Measurements from ENCODE around the gene DEXI. TPM values are rescaled to one million over a fixed set of nuclear protein-coding genes. Genes with fewer than 3 reads are reported as not detected.

Gene DEXI
- total and polyA plus RNA-seq, 9 of the 15 experiments (the other 6 are each of a cell fraction or from before 2014, with no cell fraction given) = 2.9 to 40.1 (median 22.0) TPM

DNA sequence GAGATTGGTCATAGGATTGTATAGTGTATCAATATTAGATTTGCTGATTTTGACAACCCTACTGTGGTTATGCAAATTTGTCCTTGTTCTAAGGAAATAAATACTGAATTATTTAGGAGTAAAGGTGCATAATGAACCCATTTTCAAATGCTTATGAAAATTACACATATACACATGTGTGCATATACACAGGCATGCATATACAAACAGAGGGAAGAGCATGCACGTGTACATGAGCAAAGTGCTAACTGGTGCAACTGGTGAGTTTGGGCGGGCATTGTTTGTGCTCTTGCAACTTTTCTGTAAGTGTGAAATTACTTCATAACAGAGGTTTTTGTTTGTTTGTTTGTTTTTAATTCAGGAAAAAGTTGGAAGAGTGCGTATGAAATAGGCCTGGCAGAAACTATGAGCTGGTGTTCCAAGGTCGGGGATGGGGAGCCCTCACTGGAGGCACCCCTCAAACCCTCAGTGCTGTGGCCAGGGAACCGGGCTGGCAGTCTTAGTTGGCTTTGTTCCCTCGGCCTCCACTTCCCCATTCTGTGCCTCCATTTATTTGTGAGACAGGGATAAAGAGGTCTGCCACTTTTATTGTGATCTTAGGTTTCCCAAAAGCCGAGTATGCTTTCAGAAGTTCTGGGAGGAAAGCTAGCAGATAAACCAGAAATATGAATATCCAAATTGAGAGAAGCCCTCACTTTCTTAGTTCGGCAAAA lies 5.8 kb downstream of the DEXI start:
- ATAC-seq (no peak), DNase-seq (ENCODE audit: extremely low read depth in 1 of 4, low spot score in 3 of 4) (no peak), FAIRE-seq (no peak)
- peaks cover 16% of the 10 kb centered on the region for H3K9me1 ChIP-seq (ENCODE audit: control insufficient read depth, insufficient read depth, low read length)
- peaks cover 57% of the 10 kb centered on the region for H3K36me3 ChIP-seq (ENCODE audit: control insufficient read depth, insufficient read depth, low read length)
- in situ Hi-C loops (cut with MboI) (loop anchor here (10.0 kb wide), 1 partner anchor 682 kb away; no protein-coding TSS in a partner anchor), intact Hi-C loops (cut with micrococcal nuclease) (no loop called here)
- H2AFZ ChIP-seq (ENCODE audit: low read depth, low read length) = no peak overlapping the region
- H3K9me3 ChIP-seq (replicated peaks; ENCODE audit: control insufficient read depth, insufficient read depth, low read depth, low read length) = no peaks in the 10 kb centered on the region
- H3K4me1 ChIP-seq (replicated peaks in 1 of 2; ENCODE audit: control insufficient read depth in 2 of 2, insufficient read depth in 2 of 2, low read length in 2 of 2) = peaks cover 22 to 41% of the 10 kb centered on the region in 2 experiments
- BruUV-seq (replicated peaks) = no TSS peak
- 65% methylated on average over 7 of the region's 8 CpGs for WGBS (ENCODE audit: insufficient coverage, low coverage, missing lambda C conversion rate)
- H3K4me3 ChIP-seq = no peak overlapping the region
- POLR2A ChIA-PET = interaction anchor here (0.6 to 1.6 kb wide), 4 partner anchors 8 to 212 kb away, joined by 3 to 6 read pairs (median 4); no protein-coding TSS in a partner anchor
- peaks cover 66% of the 10 kb centered on the region for H4K20me1 ChIP-seq (replicated peaks; ENCODE audit: control insufficient read depth, insufficient read depth, low read length)
- H3K9ac ChIP-seq (ENCODE audit: insufficient read depth in 1 of 2, low read depth in 2 of 2, low read length in 2 of 2) = no peak overlapping the region
- peaks cover 56% of the 10 kb centered on the region for H3K79me2 ChIP-seq (ENCODE audit: control insufficient read depth, insufficient read depth, low read length)
- no peak overlapping the region for H3K4me2 ChIP-seq (ENCODE audit: insufficient read depth, low read length)
- TF ChIP-seq YBX1 (IDR thresholded peaks at IDR 0.05) (no peak), SPI1 (IDR thresholded peaks at IDR 0.05; ENCODE audit: borderline replicate concordance, low read depth, low read length) (peak; percentile 64; the same call in 1 of the 2 replicates), ZNF175 (CRISPR knock-in tag; IDR thresholded peaks at IDR 0.05; ENCODE audit: low read depth) (no peak), KDM1A (IDR thresholded peaks at IDR 0.05) (peak in 1 of 2 experiments; percentile 69; a peak in 1 of 4 replicates)
- TF ChIP-seq, protein P1, sequence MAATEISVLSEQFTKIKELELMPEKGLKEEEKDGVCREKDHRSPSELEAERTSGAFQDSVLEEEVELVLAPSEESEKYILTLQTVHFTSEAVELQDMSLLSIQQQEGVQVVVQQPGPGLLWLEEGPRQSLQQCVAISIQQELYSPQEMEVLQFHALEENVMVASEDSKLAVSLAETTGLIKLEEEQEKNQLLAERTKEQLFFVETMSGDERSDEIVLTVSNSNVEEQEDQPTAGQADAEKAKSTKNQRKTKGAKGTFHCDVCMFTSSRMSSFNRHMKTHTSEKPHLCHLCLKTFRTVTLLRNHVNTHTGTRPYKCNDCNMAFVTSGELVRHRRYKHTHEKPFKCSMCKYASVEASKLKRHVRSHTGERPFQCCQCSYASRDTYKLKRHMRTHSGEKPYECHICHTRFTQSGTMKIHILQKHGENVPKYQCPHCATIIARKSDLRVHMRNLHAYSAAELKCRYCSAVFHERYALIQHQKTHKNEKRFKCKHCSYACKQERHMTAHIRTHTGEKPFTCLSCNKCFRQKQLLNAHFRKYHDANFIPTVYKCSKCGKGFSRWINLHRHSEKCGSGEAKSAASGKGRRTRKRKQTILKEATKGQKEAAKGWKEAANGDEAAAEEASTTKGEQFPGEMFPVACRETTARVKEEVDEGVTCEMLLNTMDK (IDR thresholded peaks at IDR 0.05; ENCODE audit: borderline replicate concordance, insufficient read depth, low read depth, low read length, poor library complexity, severe bottlenecking) = no peak
- no peaks in the 10 kb centered on the region for H3K27me3 ChIP-seq (ENCODE audit: control insufficient read depth in 2 of 2, insufficient read depth in 2 of 2, low read length in 2 of 2)
- CTCF ChIA-PET (ENCODE audit: low intra/inter-chr PET ratio) = interaction anchor here (0.6 kb wide), 1 partner anchor 199 kb away, joined by 4 read pairs; no protein-coding TSS in a partner anchor
- no peak overlapping the region for H3K27ac ChIP-seq (ENCODE audit: extremely low read depth, low read depth, low read length)

Data from K562 (cell line).